Stimulated activated memory B cell treated with anti-CD40 and anti-IgM and Interleukin-4, amounts not matched to agents 10 μg/mL and 1 μg/mL and 100 μg/mL, for 72 hours (primary cell): ENCODE data around the gene TMEM151A.

Experiments
- ATAC-seq: fragments of 150-1000 bp; cut with Tn5 transposase; 2 replicates; pipeline ENCODE4 v1.10.0; 2021
- H3K27ac Mint-ChIP-seq: one replicate; pipeline ENCODE4 v1.8.0; 2022; ENCODE audit warnings: mild to moderate bottlenecking, mixed read lengths
- H3K27me3 Mint-ChIP-seq: one replicate; pipeline ENCODE4 v1.8.0; 2022; ENCODE audit warnings: mixed read lengths
- H3K36me3 Mint-ChIP-seq: one replicate; pipeline ENCODE4 v1.8.0; 2022; ENCODE audit warnings: mixed read lengths
- H3K4me1 Mint-ChIP-seq: one replicate; pipeline ENCODE4 v1.8.0; 2022; ENCODE audit warnings: mixed read lengths
- H3K4me3 Mint-ChIP-seq: one replicate; pipeline ENCODE4 v1.8.0; 2022; ENCODE audit warnings: mild to moderate bottlenecking, moderate library complexity, mixed read lengths
- H3K9me3 Mint-ChIP-seq: one replicate; pipeline ENCODE4 v1.8.0; 2022; ENCODE audit warnings: mixed read lengths

The TMEM151A gene

DNA sequence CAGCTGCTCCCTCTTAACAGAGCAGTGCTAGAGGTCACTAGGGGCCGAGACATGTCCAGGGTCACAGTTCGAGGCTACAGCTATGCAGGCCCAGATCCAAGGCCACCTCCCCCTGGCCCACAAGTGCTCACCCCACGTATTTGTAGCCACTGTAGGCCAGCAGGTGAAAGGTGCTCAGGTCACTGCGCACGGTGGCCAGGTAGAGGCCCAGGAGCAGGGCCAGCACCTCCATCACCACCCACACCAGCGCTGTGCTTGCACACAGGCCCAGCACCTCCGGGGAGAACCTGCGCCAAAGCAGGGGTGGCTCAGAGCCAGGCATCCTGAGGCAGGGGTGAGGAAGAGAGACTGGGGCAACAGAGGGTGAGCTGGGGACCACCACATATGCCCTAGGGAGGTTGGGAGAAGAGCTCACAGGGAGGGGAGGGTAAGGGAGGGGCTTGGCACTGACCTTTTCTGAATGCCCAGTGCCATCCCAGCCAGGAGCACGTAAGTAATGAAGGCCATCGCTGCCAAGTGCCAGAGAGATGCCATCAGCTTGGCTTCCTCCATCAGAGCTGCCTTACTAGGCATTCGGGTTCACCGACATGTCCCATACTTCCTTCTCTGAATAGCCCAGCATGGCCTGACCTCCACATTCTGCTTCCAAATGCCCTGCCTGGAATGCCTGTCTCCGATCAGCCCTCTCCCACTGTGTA is 6.3 kb upstream of the TMEM151A start:
- Mint-ChIP-seq H3K4me3 (no peak overlapping the region), H3K27me3 (peaks cover 7% of the 10 kb centered on the region), H3K9me3 (no peaks in the 10 kb centered on the region), H3K36me3 (peaks cover 6% of the 10 kb centered on the region), H3K4me1 (peaks cover 80% of the 10 kb centered on the region), H3K27ac (no peak overlapping the region)
- no peak for ATAC-seq

DNA sequence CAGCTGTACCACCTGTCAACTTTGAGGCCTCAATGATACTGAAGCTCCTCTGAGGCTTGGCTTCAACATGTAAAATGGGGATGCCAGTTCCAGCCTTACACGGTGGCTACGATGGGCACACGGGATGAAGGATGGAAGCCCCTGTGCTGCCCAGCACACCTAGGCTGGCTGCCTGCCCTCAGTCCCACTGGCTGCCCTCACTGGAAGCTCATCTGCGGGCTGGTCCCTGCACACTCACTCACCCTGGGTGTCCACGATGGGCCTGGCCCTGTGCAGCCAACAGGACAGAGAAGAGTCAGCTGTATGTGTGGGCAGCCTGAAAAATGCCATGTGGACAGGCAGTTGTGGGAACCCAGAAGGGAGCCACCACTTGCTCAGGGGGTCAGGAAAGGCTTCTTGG is 5.0 kb upstream of the TMEM151A start:
- no peak overlapping the region for H3K27ac Mint-ChIP-seq
- peak overlapping the region; percentile 35 for H3K4me3 Mint-ChIP-seq
- H3K9me3 Mint-ChIP-seq, result no peaks in the 10 kb centered on the region
- H3K27me3 Mint-ChIP-seq, result no peaks in the 10 kb centered on the region
- H3K36me3 Mint-ChIP-seq, result peaks cover 6% of the 10 kb centered on the region
- peaks cover 74% of the 10 kb centered on the region for H3K4me1 Mint-ChIP-seq
- ATAC-seq, result no peak

GRCh38 chr11:66287211-66287888 is 4.3 kb upstream of the TMEM151A start:
- Mint-ChIP-seq H3K4me3 (peak overlapping the region; percentile 64), H3K36me3 (peaks cover 6% of the 10 kb centered on the region), H3K4me1 (peaks cover 69% of the 10 kb centered on the region), H3K9me3 (no peaks in the 10 kb centered on the region), H3K27me3 (peaks cover 3% of the 10 kb centered on the region), H3K27ac (peak overlapping the region; percentile 81)
- no peak for ATAC-seq

DNA sequence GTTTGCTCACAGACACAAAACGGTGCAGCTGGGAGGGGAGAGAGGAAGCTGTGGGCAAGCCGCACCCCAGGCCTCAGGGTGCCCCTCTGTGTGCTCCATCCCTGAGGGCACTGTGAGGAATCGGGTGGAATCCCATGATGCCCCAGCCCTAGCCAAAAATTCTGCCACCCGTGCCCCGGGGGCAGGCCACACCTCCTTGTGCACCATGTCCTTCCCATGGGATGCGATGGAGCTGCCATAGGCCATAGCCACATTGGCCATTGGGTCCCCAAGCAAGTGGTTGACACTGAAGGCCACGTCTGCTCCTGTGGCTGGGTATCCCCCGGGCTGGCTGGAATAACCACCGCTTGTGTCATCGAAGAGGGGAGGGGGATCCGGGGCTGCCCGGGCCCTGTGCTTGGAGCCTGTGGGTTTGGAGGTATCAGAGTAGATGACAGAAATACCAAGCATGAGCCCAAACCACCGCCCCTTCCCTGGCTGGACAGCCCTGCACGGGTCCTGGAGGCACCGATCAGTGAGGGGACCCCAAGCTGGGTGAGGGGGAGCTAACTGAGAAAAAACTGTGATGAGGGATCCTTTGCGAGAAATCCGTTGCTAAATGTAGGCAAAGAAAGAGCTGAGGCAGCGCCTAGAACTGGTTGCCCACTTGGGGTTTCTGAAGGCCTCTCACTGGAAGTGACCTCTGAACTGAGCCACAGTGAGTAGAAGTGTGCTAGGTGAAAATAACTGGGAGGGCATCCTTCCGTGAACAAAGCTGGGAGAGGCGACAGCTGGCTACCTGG is 3.6 kb upstream of the TMEM151A start:
- H3K9me3 Mint-ChIP-seq, result no peaks in the 10 kb centered on the region
- peaks cover 6% of the 10 kb centered on the region for H3K36me3 Mint-ChIP-seq
- ATAC-seq, result no peak
- peak overlapping the region; percentile 84 for H3K4me3 Mint-ChIP-seq
- H3K27ac Mint-ChIP-seq, result peak overlapping the region; percentile 81
- H3K4me1 Mint-ChIP-seq, result peaks cover 69% of the 10 kb centered on the region
- H3K27me3 Mint-ChIP-seq, result peaks cover 10% of the 10 kb centered on the region

DNA sequence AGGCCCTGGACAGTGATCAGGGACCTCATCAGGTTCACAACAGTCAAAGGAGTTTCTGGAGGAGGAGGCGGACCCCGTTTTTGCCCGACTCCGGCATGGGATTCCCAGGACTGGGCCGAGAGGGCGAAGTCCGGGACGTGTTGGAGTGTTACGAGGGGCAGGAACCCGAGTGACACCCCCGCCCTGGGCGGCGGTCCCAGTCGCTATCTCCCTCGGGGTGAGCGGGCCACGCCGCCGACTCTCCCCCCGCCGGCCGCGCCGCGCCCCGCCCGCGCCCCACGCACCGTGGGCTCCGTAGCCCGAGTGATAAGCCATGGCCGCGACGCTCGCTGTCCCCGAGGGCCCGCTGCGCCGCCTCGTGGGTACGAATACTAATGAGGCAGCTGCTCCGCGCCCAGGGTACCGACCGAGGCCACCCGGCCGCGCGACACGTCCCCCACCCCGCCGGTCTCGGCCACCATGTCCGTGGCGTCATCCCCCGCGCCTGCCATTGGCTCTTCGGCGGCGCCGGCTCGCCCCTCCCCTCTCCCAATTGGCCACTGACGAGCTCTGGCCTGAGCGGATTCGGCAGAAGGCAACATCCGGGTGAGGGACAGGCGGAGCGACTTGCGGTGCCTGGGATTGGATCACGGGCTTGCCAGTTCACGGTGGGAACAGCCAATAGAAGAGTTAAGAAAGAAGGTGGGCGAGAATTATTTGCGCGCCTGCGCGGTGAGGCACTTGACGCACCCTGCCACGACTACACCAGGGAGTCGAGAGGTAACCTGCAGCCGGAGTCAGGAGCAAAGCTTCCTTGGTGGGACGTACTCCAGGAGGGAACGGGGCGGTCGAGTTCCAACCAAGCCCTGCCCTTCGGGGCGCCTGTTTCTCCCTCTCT is 2.8 kb upstream of the TMEM151A start, which contains the start of gene YIF1A:
Gene YIF1A (minus strand): TSS at position 473 of the 877 bp plus-strand sequence. CDS start 158 bp downstream, at position 315.
- peak; percentile 98 for ATAC-seq
- Mint-ChIP-seq H3K9me3 (no peaks in the 10 kb centered on the region), H3K27ac (peak within 1 kb of the TSS; percentile 81), H3K27me3 (peaks cover 19% of the 10 kb centered on the region), H3K4me3 (peak within 1 kb of the TSS; percentile 84), H3K36me3 (peaks cover 6% of the 10 kb centered on the region), H3K4me1 (peaks cover 67% of the 10 kb centered on the region)

DNA sequence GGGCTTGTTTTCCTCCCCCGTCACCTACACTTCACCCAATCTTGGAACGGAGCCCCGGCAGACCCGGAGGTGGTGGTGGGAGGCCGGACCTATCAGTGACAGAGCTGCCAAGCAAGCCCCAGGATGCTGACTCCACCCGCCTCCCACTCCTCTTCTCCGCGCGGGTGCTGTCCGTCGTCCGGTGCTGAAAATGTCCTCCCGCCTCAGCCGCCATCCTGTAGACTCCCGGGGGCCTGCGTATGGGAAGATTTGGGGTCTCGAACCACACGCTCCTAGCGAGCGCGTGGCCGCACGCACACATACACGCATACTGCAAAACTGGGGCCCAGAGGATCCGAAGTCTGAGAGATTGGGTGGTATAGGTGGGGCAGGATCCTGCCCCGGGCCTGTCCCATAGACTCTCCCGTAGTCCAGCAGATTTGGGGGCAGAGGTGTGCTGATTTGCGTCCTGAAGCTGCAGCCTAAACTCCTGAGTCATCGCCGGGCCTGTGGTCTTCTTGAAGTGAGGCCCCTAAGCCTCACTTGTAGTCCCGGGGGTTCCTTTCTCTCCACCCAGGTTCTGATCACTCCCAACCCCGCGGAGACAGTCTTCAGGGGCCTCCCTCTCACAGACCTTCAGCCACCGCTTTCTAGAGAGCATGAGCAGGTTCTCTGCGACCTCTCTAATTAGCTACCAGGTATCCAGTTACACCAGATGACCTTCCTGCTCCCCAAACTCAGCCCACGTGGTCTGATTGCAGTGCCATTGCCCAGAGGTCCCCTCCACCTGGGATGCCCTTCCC is 2.0 kb upstream of the TMEM151A start:
- Mint-ChIP-seq H3K27me3 (peaks cover 26% of the 10 kb centered on the region), H3K27ac (peak overlapping the region; percentile 81), H3K4me1 (peaks cover 59% of the 10 kb centered on the region), H3K36me3 (no peaks in the 10 kb centered on the region), H3K4me3 (peak overlapping the region; percentile 84), H3K9me3 (no peaks in the 10 kb centered on the region)
- ATAC-seq, result peak; percentile 76

DNA sequence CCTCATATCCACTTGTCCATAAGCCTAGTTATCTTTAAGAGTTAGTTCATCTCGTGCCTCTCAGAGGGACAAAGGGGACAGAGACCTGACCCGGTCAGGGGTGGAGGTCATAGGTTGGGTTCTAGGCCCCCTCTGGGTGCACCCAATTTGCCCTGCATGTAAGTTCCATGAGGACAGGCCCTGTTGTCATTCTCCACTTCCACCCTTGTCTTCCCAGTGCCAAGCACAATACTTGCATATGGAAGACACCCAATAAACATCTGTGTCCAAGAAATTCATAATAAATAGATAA is 1.4 kb upstream of the TMEM151A start:
- peaks cover 55% of the 10 kb centered on the region for H3K4me1 Mint-ChIP-seq
- peaks cover 27% of the 10 kb centered on the region for H3K27me3 Mint-ChIP-seq
- H3K9me3 Mint-ChIP-seq, result no peaks in the 10 kb centered on the region
- H3K4me3 Mint-ChIP-seq, result peak overlapping the region; percentile 84
- H3K27ac Mint-ChIP-seq, result peak overlapping the region; percentile 81
- no peak for ATAC-seq
- H3K36me3 Mint-ChIP-seq, result no peaks in the 10 kb centered on the region

DNA sequence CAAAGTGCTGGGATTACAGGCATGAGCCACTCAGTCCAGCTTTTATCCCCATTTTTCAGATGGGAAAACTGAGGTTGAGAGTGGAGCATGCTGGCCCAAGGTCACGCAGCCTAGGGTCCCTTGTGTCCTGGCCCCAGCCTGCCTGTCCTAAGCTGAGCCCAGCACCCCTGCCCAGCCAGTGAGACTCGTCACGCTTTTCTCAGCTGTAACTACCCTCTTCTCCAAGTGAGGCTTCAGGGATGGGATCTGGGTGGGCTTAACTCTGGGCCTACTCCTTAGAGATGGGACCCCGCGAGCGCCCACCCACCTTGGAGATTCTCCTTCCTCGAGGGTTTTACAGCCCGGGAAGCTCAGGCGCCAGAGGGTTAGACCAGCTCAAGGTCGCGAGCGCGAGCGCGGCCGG is 390 bp upstream of the TMEM151A start:
- Mint-ChIP-seq H3K4me3 (no peak overlapping the region), H3K9me3 (no peaks in the 10 kb centered on the region), H3K36me3 (no peaks in the 10 kb centered on the region), H3K27me3 (peaks cover 33% of the 10 kb centered on the region), H3K4me1 (peaks cover 46% of the 10 kb centered on the region), H3K27ac (no peak overlapping the region)
- ATAC-seq, result no peak

DNA sequence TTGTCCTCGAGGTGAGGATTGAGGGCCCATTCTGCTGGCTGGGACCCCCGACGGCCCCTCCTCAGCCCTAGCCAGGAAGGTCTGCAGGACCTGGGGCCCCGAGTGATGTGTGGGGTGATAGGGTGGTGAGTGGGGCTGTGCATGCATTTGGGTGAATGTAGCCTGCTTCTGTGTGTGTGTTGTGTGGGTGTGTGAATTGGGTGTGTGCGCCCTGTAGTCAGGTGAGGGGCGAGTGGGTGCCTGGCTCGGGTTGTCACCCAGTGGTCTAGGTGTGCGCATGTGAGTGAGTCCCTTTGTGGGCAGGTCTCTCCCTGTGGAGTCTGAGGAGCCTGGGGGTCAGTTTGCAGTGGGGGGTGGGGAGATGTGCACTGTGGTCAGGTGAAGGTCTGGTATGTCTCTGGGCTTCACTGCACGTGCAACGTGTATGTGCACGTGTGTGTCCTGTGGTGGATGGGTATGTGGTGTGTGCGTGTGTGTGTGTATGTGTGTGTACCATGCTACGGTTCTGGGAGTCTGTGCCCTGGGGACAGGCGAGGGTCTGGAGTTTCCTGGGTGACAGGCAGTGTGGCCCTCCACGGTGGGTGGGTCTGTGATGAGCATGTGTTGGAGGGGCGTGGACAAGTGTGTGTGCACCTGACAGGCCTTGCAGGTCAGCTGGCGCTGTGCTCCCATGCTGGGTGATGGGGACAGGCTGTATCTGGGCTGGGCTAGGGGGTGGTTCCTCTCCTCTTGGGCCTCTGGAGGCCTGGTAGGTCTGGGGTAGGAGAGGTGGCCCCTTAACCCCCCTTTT is 1.0 kb downstream of the TMEM151A start:
- Mint-ChIP-seq H3K9me3 (no peaks in the 10 kb centered on the region), H3K27me3 (peaks cover 40% of the 10 kb centered on the region), H3K36me3 (no peaks in the 10 kb centered on the region), H3K27ac (no peak overlapping the region), H3K4me3 (no peak overlapping the region), H3K4me1 (peaks cover 33% of the 10 kb centered on the region)
- ATAC-seq, result no peak

DNA sequence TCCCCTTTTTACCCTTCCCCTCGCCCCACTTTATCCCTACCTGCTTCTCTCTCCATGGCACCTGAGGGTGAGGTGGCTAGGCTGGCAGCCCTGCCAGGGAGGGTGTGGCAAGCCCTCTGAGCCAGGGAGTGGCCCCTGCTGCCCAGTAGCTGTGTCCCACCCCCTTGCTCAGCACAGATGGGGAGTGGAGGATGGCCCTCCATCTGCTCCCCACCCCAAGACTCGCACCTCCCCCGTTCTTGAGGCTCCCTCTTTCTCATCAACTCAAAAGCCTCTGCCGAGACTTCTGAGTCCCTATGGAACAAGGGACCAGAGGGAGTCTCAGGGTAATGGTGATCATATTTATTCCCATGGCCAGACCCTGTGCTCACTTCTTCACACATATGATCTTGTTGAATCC is 1.7 kb downstream of the TMEM151A start:
- no peaks in the 10 kb centered on the region for H3K9me3 Mint-ChIP-seq
- no peaks in the 10 kb centered on the region for H3K36me3 Mint-ChIP-seq
- H3K4me1 Mint-ChIP-seq, result peaks cover 27% of the 10 kb centered on the region
- peaks cover 40% of the 10 kb centered on the region for H3K27me3 Mint-ChIP-seq
- peak overlapping the region; percentile 39 for H3K4me3 Mint-ChIP-seq
- no peak overlapping the region for H3K27ac Mint-ChIP-seq
- ATAC-seq, result no peak

- Mint-ChIP-seq H3K27ac (no peak overlapping the region), H3K4me1 (peaks cover 24% of the 10 kb centered on the region), H3K4me3 (no peak overlapping the region), H3K36me3 (no peaks in the 10 kb centered on the region), H3K27me3 (peaks cover 40% of the 10 kb centered on the region), H3K9me3 (no peaks in the 10 kb centered on the region)
- ATAC-seq, result no peak
These were observed 2.3 kb downstream of the TMEM151A start for GRCh38 chr11:66293777-66294625.

GRCh38 chr11:66294626-66295620 is 3.2 kb downstream of the TMEM151A start:
- H3K9me3 Mint-ChIP-seq, result no peaks in the 10 kb centered on the region
- peaks cover 40% of the 10 kb centered on the region for H3K27me3 Mint-ChIP-seq
- H3K4me1 Mint-ChIP-seq, result peaks cover 18% of the 10 kb centered on the region
- no peak overlapping the region for H3K4me3 Mint-ChIP-seq
- no peak overlapping the region for H3K27ac Mint-ChIP-seq
- no peak for ATAC-seq
- H3K36me3 Mint-ChIP-seq, result no peaks in the 10 kb centered on the region
